Left ventricle myocardium inferior (tissue), 1 donor: ENCODE data around the gene ADAM19. TPM values are rescaled to one million over a fixed set of nuclear protein-coding genes. Genes with fewer than 3 reads are reported as not detected.

ENCODE experiments used
- DNase-seq: peaks from one replicate; pipeline ENCODE4 v3.0.0-alpha.2; 2020
- H3K27ac ChIP-seq: fragments of 200-600 bp; replicated peaks from 2 replicates; pipeline ENCODE4 v1.8.0; 2021
- H3K27me3 ChIP-seq: fragments of 200-600 bp; 2 replicates; pipeline ENCODE4 v1.8.0; 2021; ENCODE audit warnings: low read depth
- H3K36me3 ChIP-seq: fragments of 200-600 bp; 2 replicates; pipeline ENCODE4 v1.8.0; 2021
- H3K4me1 ChIP-seq: fragments of 200-600 bp; 2 replicates; pipeline ENCODE4 v1.8.0; 2021
- H3K4me3 ChIP-seq: fragments of 200-600 bp; 2 replicates; pipeline ENCODE4 v1.8.0; 2021; ENCODE audit warnings: mild to moderate bottlenecking, moderate library complexity
- H3K9me3 ChIP-seq: fragments of 200-600 bp; replicated peaks from 2 replicates; pipeline ENCODE4 v1.8.0; 2021
- intact Hi-C: fragments of 100-400 bp; cut with micrococcal nuclease; formaldehyde crosslinking; loops from one replicate; pipeline ENCODE4 v1.11.0; 2022
- total RNA-seq: library from RNA; stranded (reverse); fragmentation: NEBNext Ultra II Directional; extraction: Animal tissue kit (Norgen Biotek cat#: 25700); gene quantifications from one replicate; pipeline ENCODE4 v1.2.1, GENCODE V29; 2021
- TF ChIP-seq, protein P1 (sequence below): fragments of 200-600 bp; IDR thresholded peaks from 2 replicates; pipeline ENCODE4 v1.8.0; 2021; ENCODE audit warnings: antibody characterized with exemption, mild to moderate bottlenecking, borderline replicate concordance
- donor health status: DM: no; HTN: yes; CAD: no; lungs with severe emphysema.

ADAM19 gene
- total RNA-seq, 1 donor from 2014 or later, result 17.7 TPM

GRCh38 chr5:157547941-157548512 is 27.5 kb downstream of the ADAM19 start:
- DNase-seq, result no peak
- Histone ChIP-seq H3K4me1 (peaks cover 77% of the 10 kb centered on the region), H3K27me3 (no peaks in the 10 kb centered on the region), H3K4me3 (no peak overlapping the region), H3K36me3 (no peaks in the 10 kb centered on the region), H3K9me3 (no peaks in the 10 kb centered on the region), H3K27ac (peak overlapping the region; percentile 68)
- intact Hi-C loops, result no loop called here
- TF ChIP-seq, protein P1, sequence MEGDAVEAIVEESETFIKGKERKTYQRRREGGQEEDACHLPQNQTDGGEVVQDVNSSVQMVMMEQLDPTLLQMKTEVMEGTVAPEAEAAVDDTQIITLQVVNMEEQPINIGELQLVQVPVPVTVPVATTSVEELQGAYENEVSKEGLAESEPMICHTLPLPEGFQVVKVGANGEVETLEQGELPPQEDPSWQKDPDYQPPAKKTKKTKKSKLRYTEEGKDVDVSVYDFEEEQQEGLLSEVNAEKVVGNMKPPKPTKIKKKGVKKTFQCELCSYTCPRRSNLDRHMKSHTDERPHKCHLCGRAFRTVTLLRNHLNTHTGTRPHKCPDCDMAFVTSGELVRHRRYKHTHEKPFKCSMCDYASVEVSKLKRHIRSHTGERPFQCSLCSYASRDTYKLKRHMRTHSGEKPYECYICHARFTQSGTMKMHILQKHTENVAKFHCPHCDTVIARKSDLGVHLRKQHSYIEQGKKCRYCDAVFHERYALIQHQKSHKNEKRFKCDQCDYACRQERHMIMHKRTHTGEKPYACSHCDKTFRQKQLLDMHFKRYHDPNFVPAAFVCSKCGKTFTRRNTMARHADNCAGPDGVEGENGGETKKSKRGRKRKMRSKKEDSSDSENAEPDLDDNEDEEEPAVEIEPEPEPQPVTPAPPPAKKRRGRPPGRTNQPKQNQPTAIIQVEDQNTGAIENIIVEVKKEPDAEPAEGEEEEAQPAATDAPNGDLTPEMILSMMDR, result no peak

- Histone ChIP-seq H3K4me3 (no peak overlapping the region), H3K27ac (peak overlapping the region; percentile 68), H3K4me1 (peaks cover 92% of the 10 kb centered on the region), H3K27me3 (no peaks in the 10 kb centered on the region), H3K9me3 (no peaks in the 10 kb centered on the region), H3K36me3 (no peaks in the 10 kb centered on the region)
- intact Hi-C loops, result no loop called here
- DNase-seq, result peak; percentile 62
- TF ChIP-seq, protein P1, result no peak
These were observed 29.0 kb downstream of the ADAM19 start for GRCh38 chr5:157546456-157547100.

DNA sequence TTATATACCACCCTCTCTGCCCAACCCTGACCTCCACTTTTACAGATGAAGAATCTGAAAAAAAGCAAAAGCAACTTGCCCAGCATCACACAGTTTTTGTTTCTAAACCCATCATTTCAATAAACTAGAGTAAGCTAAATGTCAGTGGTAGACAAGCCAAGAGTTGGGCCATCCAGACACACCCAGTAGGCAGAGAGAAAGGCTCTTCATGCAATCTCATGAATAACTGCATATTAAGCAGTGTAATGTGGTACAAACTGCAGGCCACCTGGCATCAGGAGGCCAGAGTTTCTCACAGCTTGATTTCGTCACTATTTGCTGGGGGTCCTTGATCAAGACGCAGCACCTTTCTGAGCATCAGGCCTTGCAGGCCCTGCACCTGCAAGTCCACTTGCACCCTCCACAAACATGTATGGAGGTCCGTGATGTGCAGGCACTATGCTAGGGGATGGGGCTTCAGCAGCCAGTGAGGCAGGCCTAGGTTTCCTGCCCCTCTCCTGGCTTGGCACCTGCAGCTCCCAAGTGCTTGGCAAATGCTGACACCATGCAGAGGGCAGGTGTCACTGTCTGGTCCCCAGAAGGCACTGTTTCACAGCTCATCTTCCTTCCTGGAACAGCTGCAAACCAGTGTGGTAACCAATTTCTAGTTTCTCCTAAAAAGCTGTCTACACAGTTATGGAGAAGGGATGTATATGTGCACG is 29.8 kb downstream of the ADAM19 start:
- peak overlapping the region; percentile 68 for H3K27ac ChIP-seq
- peaks cover 100% of the 10 kb centered on the region for H3K4me1 ChIP-seq
- intact Hi-C loops, result no loop called here
- DNase-seq, result no peak
- no peaks in the 10 kb centered on the region for H3K36me3 ChIP-seq
- H3K4me3 ChIP-seq, result no peak overlapping the region
- no peaks in the 10 kb centered on the region for H3K9me3 ChIP-seq
- TF ChIP-seq, protein P1, result no peak
- H3K27me3 ChIP-seq, result no peaks in the 10 kb centered on the region

DNA sequence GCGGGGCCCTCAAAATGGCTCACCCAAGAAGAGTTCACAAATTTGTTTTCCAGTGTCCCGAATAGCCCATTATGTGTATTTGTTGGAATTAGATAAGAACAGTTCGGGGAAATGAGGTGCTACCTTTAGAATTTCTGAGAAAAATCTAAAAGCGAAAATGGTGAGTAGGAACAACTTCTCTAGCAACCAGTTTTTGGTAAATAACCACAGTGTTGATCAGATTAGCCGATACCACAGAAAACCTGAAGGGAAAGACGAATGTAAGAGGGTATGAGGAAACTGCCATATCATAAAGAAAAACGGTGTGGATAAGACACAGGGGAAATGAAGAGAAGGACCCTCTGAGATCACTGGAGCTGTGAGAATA is 31.0 kb downstream of the ADAM19 start:
- Histone ChIP-seq H3K27me3 (no peaks in the 10 kb centered on the region), H3K27ac (peak overlapping the region; percentile 68), H3K4me3 (no peak overlapping the region), H3K4me1 (peaks cover 97% of the 10 kb centered on the region), H3K9me3 (no peaks in the 10 kb centered on the region), H3K36me3 (no peaks in the 10 kb centered on the region)
- TF ChIP-seq, protein P1, result no peak
- intact Hi-C loops, result no loop called here
- DNase-seq, result no peak

DNA sequence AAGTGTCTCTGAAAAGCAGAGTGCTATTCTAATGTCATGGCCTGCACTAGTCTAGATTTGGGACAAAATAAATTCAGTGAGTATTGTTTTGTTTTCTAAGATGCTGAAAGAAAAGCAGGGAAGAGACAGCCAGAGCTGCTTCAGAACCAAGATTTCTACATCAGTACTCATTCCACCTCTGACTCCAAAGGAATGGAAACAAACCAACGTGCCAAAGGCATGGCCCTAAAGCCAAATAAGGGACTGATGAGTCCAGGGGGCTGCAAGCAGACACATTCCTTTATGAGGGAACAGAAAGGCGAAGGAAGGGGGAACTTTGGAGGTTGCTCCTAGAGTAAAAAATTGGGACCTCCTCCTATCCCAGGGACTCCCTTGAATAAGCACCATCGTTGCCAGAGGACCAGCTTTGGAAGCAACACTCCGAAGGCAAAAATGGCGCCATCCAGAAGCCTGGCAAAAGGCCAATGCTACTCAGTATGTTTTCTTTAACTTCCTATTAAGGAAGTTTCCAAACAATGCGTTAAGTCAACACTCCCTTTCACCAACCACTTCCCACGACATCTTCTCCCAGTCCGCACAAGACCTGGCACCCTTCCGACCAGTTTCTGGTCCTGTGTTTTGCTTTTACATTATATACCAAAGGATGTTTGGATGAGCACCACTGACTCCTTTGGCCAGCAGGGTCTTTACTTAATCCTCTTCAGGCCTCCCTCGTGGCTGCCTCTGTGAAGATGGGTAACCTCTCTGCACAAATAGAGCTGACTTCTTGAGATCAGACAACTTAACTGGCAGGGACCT is 31.6 kb downstream of the ADAM19 start:
- no peak for DNase-seq
- Histone ChIP-seq H3K27ac (peak overlapping the region; percentile 70), H3K4me3 (no peak overlapping the region), H3K36me3 (no peaks in the 10 kb centered on the region), H3K9me3 (no peaks in the 10 kb centered on the region), H3K27me3 (no peaks in the 10 kb centered on the region), H3K4me1 (peaks cover 97% of the 10 kb centered on the region)
- TF ChIP-seq, protein P1, result no peak
- intact Hi-C loops, result no loop called here
